GM23338 (cell line): ENCODE results near the gene PSMD14. TPM values are rescaled to one million over a fixed set of nuclear protein-coding genes. Genes with fewer than 3 reads are reported as not detected.

Source experiments
- ATAC-seq: fragments of 200-7000 bp; cut with Tn5 transposase; 3 replicates; pipeline ENCODE4 v1.9.1; 2020
- DNase-seq: peaks from one replicate; pipeline ENCODE4 v3.0.0-alpha.2; 2015; ENCODE audit warnings: low spot score
- H2AFZ ChIP-seq: fragments of 200-600 bp; sonication (generic); 2 replicates; pipeline ENCODE4 v1.8.0; 2016; ENCODE audit warnings: antibody characterized with exemption, mild to moderate bottlenecking, moderate library complexity
- H3F3A ChIP-seq: fragments of 200-600 bp; sonication (generic); replicated peaks from 2 replicates; pipeline ENCODE4 v1.8.0; 2017; ENCODE audit warnings: antibody characterized with exemption, mixed run types, low read depth
- H3K27ac ChIP-seq: fragments of 200-600 bp; sonication (generic); 2 replicates; pipeline ENCODE4 v1.6.1; 2016; ENCODE audit warnings: low read depth
- H3K27me3 ChIP-seq: fragments of 200-600 bp; sonication (generic); 2 replicates; pipeline ENCODE4 v1.8.0; 2016; ENCODE audit warnings: mild to moderate bottlenecking, mixed run types, moderate library complexity; ENCODE audit not compliant: insufficient read depth
- H3K36me3 ChIP-seq: fragments of 200-600 bp; sonication (generic); 2 replicates; pipeline ENCODE4 v1.8.0; 2016; ENCODE audit warnings: mild to moderate bottlenecking; ENCODE audit not compliant: insufficient read depth
- H3K4me1 ChIP-seq: fragments of 200-600 bp; sonication (generic); 2 replicates; pipeline ENCODE4 v1.8.0; 2016; ENCODE audit warnings: mild to moderate bottlenecking, moderate library complexity; ENCODE audit not compliant: insufficient read depth
- H3K4me2 ChIP-seq: fragments of 200-600 bp; sonication (generic); 2 replicates; pipeline ENCODE4 v1.7.1; 2017; ENCODE audit warnings: mixed run types
- H3K4me3 ChIP-seq: fragments of 200-600 bp; sonication (generic); 2 replicates; pipeline ENCODE4 v1.6.1; 2016; ENCODE audit warnings: mixed run types
- H3K79me2 ChIP-seq: fragments of 200-600 bp; sonication (generic); replicated peaks from 2 replicates; pipeline ENCODE4 v1.8.0; 2017; ENCODE audit warnings: mild to moderate bottlenecking; ENCODE audit not compliant: insufficient read depth
- H3K9me2 ChIP-seq: fragments of 200-600 bp; sonication (generic); 2 replicates; pipeline ENCODE4 v1.8.0; 2017; ENCODE audit not compliant: insufficient read depth
- H4K20me1 ChIP-seq: fragments of 200-600 bp; sonication (generic); replicated peaks from 2 replicates; pipeline ENCODE4 v1.8.0; 2017; ENCODE audit warnings: mild to moderate bottlenecking; ENCODE audit not compliant: insufficient read depth
- H3K27ac Mint-ChIP-seq: 2 replicates; pipeline ENCODE4 v1.8.0; 2020; ENCODE audit warnings: inconsistent platforms, mild to moderate bottlenecking, moderate library complexity, mixed read lengths
- H3K27me3 Mint-ChIP-seq: 3 replicates; pipeline ENCODE4 v1.8.0; 2022; ENCODE audit warnings: low read depth, mild to moderate bottlenecking, moderate library complexity, mixed read lengths, inconsistent platforms; ENCODE audit not compliant: insufficient read depth, poor library complexity
- H3K36me3 Mint-ChIP-seq: 3 replicates; pipeline ENCODE4 v1.8.0; 2021; ENCODE audit warnings: low read depth, mild to moderate bottlenecking, inconsistent platforms, moderate library complexity, mixed read lengths
- H3K4me1 Mint-ChIP-seq: 3 replicates; pipeline ENCODE4 v1.8.0; 2020; ENCODE audit warnings: mild to moderate bottlenecking, inconsistent platforms, mixed read lengths
- H3K4me3 Mint-ChIP-seq: 3 replicates; pipeline ENCODE4 v1.8.0; 2021; ENCODE audit warnings: moderate library complexity, mild to moderate bottlenecking, inconsistent platforms, mixed read lengths
- H3K9me3 Mint-ChIP-seq: 3 replicates; pipeline ENCODE4 v1.8.0; 2020; ENCODE audit warnings: moderate library complexity, mild to moderate bottlenecking, inconsistent platforms, mixed read lengths
- CREB1 ChIP-seq: fragments of 250-450 bp; sonication (Bioruptor Pico); IDR thresholded peaks from 2 replicates; pipeline ENCODE4 v1.5.0; 2020; ENCODE audit warnings: low read depth, mild to moderate bottlenecking, moderate library complexity
- EZH2 ChIP-seq: fragments of 200-600 bp; sonication (generic); IDR thresholded peaks from one replicate; pipeline ENCODE4 v1.8.0; 2017; ENCODE audit warnings: antibody characterized with exemption, mild to moderate bottlenecking, low read depth; ENCODE audit not compliant: unreplicated experiment
- EZH2phosphoT487 ChIP-seq: fragments of 200-600 bp; sonication (generic); IDR thresholded peaks from one replicate; pipeline ENCODE4 v1.8.1; 2018; ENCODE audit warnings: antibody characterized with exemption; ENCODE audit not compliant: unreplicated experiment
- NANOG ChIP-seq: IDR thresholded peaks from 2 replicates; pipeline ENCODE4 v1.6.1; 2016; ENCODE audit warnings: antibody characterized with exemption, borderline replicate concordance
- ZNF331 ChIP-seq: fragments of 250-450 bp; sonication (Bioruptor Pico); IDR thresholded peaks from 2 replicates; pipeline ENCODE4 v1.5.0; 2020; ENCODE audit warnings: low read depth, mild to moderate bottlenecking, moderate library complexity
- polyA plus RNA-seq: library from polyadenylated mRNA; unstranded; fragments of >200 nt; fragmentation: Nextera tagmentation; extraction: Ambion mirVana; gene quantifications from 2 replicates; pipeline ENCODE4 v1.2.1, GENCODE V29; 2016
- total RNA-seq: library from RNA; depleted of rRNA; stranded (reverse); fragments of >200 nt; shearing (Covaris generic); gene quantifications from 2 replicates; pipeline ENCODE4 v1.2.3, GENCODE V29; 2014
- TF ChIP-seq, protein P1 (sequence below): fragments of 250-450 bp; sonication (Bioruptor Pico); IDR thresholded peaks from 2 replicates; pipeline ENCODE4 v1.5.0; 2020; ENCODE audit warnings: mild to moderate bottlenecking, moderate library complexity
- TF ChIP-seq, protein P2 (sequence below): IDR thresholded peaks from 2 replicates; pipeline ENCODE4 v1.6.1; 2016; ENCODE audit warnings: antibody characterized with exemption

Gene PSMD14
- total and polyA plus RNA-seq, 2 experiments from 2014 or later = 92.2 to 123 TPM

- TF ChIP-seq, protein P1, sequence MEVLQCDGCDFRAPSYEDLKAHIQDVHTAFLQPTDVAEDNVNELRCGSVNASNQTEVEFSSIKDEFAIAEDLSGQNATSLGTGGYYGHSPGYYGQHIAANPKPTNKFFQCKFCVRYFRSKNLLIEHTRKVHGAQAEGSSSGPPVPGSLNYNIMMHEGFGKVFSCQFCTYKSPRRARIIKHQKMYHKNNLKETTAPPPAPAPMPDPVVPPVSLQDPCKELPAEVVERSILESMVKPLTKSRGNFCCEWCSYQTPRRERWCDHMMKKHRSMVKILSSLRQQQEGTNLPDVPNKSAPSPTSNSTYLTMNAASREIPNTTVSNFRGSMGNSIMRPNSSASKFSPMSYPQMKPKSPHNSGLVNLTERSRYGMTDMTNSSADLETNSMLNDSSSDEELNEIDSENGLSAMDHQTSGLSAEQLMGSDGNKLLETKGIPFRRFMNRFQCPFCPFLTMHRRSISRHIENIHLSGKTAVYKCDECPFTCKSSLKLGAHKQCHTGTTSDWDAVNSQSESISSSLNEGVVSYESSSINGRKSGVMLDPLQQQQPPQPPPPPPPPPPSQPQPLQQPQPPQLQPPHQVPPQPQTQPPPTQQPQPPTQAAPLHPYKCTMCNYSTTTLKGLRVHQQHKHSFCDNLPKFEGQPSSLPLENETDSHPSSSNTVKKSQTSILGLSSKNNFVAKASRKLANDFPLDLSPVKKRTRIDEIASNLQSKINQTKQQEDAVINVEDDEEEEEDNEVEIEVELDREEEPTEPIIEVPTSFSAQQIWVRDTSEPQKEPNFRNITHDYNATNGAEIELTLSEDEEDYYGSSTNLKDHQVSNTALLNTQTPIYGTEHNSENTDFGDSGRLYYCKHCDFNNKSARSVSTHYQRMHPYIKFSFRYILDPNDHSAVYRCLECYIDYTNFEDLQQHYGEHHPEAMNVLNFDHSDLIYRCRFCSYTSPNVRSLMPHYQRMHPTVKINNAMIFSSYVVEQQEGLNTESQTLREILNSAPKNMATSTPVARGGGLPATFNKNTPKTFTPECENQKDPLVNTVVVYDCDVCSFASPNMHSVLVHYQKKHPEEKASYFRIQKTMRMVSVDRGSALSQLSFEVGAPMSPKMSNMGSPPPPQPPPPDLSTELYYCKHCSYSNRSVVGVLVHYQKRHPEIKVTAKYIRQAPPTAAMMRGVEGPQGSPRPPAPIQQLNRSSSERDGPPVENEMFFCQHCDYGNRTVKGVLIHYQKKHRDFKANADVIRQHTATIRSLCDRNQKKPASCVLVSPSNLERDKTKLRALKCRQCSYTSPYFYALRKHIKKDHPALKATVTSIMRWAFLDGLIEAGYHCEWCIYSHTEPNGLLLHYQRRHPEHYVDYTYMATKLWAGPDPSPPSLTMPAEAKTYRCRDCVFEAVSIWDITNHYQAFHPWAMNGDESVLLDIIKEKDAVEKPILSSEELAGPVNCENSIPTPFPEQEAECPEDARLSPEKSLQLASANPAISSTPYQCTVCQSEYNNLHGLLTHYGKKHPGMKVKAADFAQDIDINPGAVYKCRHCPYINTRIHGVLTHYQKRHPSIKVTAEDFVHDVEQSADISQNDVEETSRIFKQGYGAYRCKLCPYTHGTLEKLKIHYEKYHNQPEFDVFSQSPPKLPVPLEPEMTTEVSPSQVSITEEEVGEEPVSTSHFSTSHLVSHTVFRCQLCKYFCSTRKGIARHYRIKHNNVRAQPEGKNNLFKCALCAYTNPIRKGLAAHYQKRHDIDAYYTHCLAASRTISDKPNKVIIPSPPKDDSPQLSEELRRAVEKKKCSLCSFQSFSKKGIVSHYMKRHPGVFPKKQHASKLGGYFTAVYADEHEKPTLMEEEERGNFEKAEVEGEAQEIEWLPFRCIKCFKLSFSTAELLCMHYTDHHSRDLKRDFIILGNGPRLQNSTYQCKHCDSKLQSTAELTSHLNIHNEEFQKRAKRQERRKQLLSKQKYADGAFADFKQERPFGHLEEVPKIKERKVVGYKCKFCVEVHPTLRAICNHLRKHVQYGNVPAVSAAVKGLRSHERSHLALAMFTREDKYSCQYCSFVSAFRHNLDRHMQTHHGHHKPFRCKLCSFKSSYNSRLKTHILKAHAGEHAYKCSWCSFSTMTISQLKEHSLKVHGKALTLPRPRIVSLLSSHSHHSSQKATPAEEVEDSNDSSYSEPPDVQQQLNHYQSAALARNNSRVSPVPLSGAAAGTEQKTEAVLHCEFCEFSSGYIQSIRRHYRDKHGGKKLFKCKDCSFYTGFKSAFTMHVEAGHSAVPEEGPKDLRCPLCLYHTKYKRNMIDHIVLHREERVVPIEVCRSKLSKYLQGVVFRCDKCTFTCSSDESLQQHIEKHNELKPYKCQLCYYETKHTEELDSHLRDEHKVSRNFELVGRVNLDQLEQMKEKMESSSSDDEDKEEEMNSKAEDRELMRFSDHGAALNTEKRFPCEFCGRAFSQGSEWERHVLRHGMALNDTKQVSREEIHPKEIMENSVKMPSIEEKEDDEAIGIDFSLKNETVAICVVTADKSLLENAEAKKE (CRISPR knock-in tag) = no peak
Observed at GRCh38 chr2:161351678-161352077, 43.5 kb downstream of the PSMD14 start (continued).

- Histone ChIP-seq H2AFZ (no peak overlapping the region), H3K79me2 (peaks cover 97% of the 10 kb centered on the region), H3K4me3 (no peak overlapping the region), H4K20me1 (peaks cover 12% of the 10 kb centered on the region), H3F3A (no peaks in the 10 kb centered on the region), H3K27ac (no peak overlapping the region), H3K4me2 (no peak overlapping the region), H3K9me2 (no peaks in the 10 kb centered on the region), H3K4me1 (peaks cover 33% of the 10 kb centered on the region), H3K36me3 (no peaks in the 10 kb centered on the region), H3K27me3 (no peaks in the 10 kb centered on the region)
- DNase-seq (no peak), ATAC-seq (no peak)
- no peaks in the 10 kb centered on the region for H3K36me3 Mint-ChIP-seq
- no peaks in the 10 kb centered on the region for H3K27me3 Mint-ChIP-seq
- H3K4me1 Mint-ChIP-seq = peaks cover 58% of the 10 kb centered on the region
- no peak overlapping the region for H3K27ac Mint-ChIP-seq
- no peak for TF ChIP-seq CREB1
- no peak for TF ChIP-seq EZH2
- no peak for TF ChIP-seq EZH2phosphoT487
- TF ChIP-seq, protein P2, sequence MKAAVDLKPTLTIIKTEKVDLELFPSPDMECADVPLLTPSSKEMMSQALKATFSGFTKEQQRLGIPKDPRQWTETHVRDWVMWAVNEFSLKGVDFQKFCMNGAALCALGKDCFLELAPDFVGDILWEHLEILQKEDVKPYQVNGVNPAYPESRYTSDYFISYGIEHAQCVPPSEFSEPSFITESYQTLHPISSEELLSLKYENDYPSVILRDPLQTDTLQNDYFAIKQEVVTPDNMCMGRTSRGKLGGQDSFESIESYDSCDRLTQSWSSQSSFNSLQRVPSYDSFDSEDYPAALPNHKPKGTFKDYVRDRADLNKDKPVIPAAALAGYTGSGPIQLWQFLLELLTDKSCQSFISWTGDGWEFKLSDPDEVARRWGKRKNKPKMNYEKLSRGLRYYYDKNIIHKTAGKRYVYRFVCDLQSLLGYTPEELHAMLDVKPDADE = no peak
- no peak for TF ChIP-seq NANOG
- no peak for TF ChIP-seq ZNF331 (CRISPR knock-in tag)
- no peak overlapping the region for H3K4me3 Mint-ChIP-seq
- no peaks in the 10 kb centered on the region for H3K9me3 Mint-ChIP-seq
Observed at GRCh38 chr2:161352719-161353118, 44.5 kb downstream of the PSMD14 start.
